Neural cell (in vitro differentiated cells): ENCODE measurements around the gene IL22. TPM values are rescaled to one million over a fixed set of nuclear protein-coding genes. Genes with fewer than 3 reads are reported as not detected.

ENCODE experiments used
- H2AFZ ChIP-seq: fragments of 200-600, 300-800 bp; sonication (generic), shearing (Covaris generic); 2 replicates; pipeline ENCODE4 v1.6.0; 2014; ENCODE audit warnings: low read depth, mild to moderate bottlenecking, antibody characterized with exemption, low read length, moderate library complexity
- H3F3A ChIP-seq: fragments of 200-600 bp; shearing (Covaris generic); 2 replicates; pipeline ENCODE4 v1.6.1; 2016; ENCODE audit warnings: mild to moderate bottlenecking, moderate library complexity, mixed read lengths, antibody characterized with exemption, low read length; ENCODE audit not compliant: insufficient read depth, poor library complexity, severe bottlenecking
- H3K27ac ChIP-seq: fragments of 200-600, 300-800 bp; sonication (generic), shearing (Covaris generic); 2 replicates; pipeline ENCODE4 v1.5.1; 2014; ENCODE audit warnings: mild to moderate bottlenecking, low read length, moderate library complexity
- H3K27me3 ChIP-seq: fragments of 300-800, 200-600 bp; sonication (generic), shearing (Covaris generic); 2 replicates; pipeline ENCODE4 v1.6.0; 2014; ENCODE audit warnings: mild to moderate bottlenecking, low read depth, low read length, moderate library complexity; ENCODE audit not compliant: insufficient read depth
- H3K36me3 ChIP-seq: fragments of 300-800, 200-600 bp; sonication (generic), shearing (Covaris generic); 2 replicates; pipeline ENCODE4 v1.5.1; 2014; ENCODE audit warnings: mild to moderate bottlenecking, antibody characterized with exemption, low read length, moderate library complexity; ENCODE audit not compliant: insufficient read depth
- H3K4me2 ChIP-seq: fragments of 300-800, 200-600 bp; sonication (generic), shearing (Covaris generic); 2 replicates; pipeline ENCODE4 v1.6.0; 2014; ENCODE audit warnings: mild to moderate bottlenecking, low read length
- H3K4me3 ChIP-seq: fragments of 300-800, 200-600 bp; sonication (generic), shearing (Covaris generic); 2 replicates; pipeline ENCODE4 v1.5.1; 2014; ENCODE audit warnings: mild to moderate bottlenecking, low read length, moderate library complexity
- H3K79me2 ChIP-seq: fragments of 200-600 bp; shearing (Covaris generic); replicated peaks from 2 replicates; pipeline ENCODE4 v1.6.0; 2014; ENCODE audit warnings: mild to moderate bottlenecking, low read length, moderate library complexity; ENCODE audit not compliant: insufficient read depth
- H3K9ac ChIP-seq: fragments of 300-800, 200-600 bp; sonication (generic), shearing (Covaris generic); 2 replicates; pipeline ENCODE4 v1.6.1; 2016; ENCODE audit warnings: mild to moderate bottlenecking, low read length, mixed read lengths
- H3K9me2 ChIP-seq: fragments of 200-600 bp; shearing (Covaris generic); 2 replicates; pipeline ENCODE4 v1.6.1; 2016; ENCODE audit warnings: mild to moderate bottlenecking, low read length, mixed read lengths; ENCODE audit not compliant: insufficient read depth
- H3K9me3 ChIP-seq: fragments of 200-600, 300-800 bp; sonication (generic), shearing (Covaris generic); 2 replicates; pipeline ENCODE4 v1.6.1; 2016; ENCODE audit warnings: mild to moderate bottlenecking, mixed run types, low read length, moderate library complexity, mixed read lengths
- H4K20me1 ChIP-seq: fragments of 200-600 bp; shearing (Covaris generic); 2 replicates; pipeline ENCODE4 v1.6.1; 2016; ENCODE audit warnings: mild to moderate bottlenecking, mixed run types; ENCODE audit not compliant: insufficient read depth
- EP300 ChIP-seq: fragments of 450-650 bp; conservative IDR thresholded peaks from 2 replicates; pipeline ENCODE4 v1.6.1; 2014; ENCODE audit warnings: antibody characterized with exemption, mild to moderate bottlenecking, moderate library complexity; ENCODE audit not compliant: poor library complexity, severe bottlenecking
- EZH2 ChIP-seq: fragments of 200-600, 300-800 bp; shearing (Covaris generic), sonication (generic); IDR thresholded peaks from 2 replicates; pipeline ENCODE4 v1.6.1; 2014; ENCODE audit warnings: antibody characterized with exemption, low read length, borderline replicate concordance, mild to moderate bottlenecking; ENCODE audit not compliant: insufficient read depth, poor library complexity, severe bottlenecking
- MXI1 ChIP-seq: fragments of 450-650 bp; conservative IDR thresholded peaks from 2 replicates; pipeline ENCODE4 v1.6.1; 2014; ENCODE audit warnings: antibody characterized with exemption, mild to moderate bottlenecking; ENCODE audit not compliant: poor library complexity, severe bottlenecking
- POLR2AphosphoS5 ChIP-seq: IDR thresholded peaks from 2 replicates; pipeline ENCODE4 v1.6.1; 2012
- RAD21 ChIP-seq: fragments of 450-650 bp; conservative IDR thresholded peaks from 2 replicates; pipeline ENCODE4 v1.6.1; 2014; ENCODE audit warnings: antibody characterized with exemption, mild to moderate bottlenecking, moderate library complexity
- SMC3 ChIP-seq: fragments of 450-650 bp; conservative IDR thresholded peaks from 2 replicates; pipeline ENCODE4 v1.6.1; 2014; ENCODE audit warnings: antibody characterized with exemption, mild to moderate bottlenecking, moderate library complexity; ENCODE audit not compliant: poor library complexity
- TAF1 ChIP-seq: IDR thresholded peaks from 2 replicates; pipeline ENCODE4 v1.6.1; 2012; ENCODE audit warnings: low read depth
- polyA plus RNA-seq: library from polyadenylated mRNA; depleted of rRNA; stranded (reverse); fragments of >200 nt; gene quantifications from 2 replicates; pipeline ENCODE4 v1.2.3, GENCODE V29; 2014
- TF ChIP-seq, protein P1 (sequence below): IDR thresholded peaks from 2 replicates; pipeline ENCODE4 v1.6.1; 2012; ENCODE audit warnings: borderline replicate concordance
- TF ChIP-seq, protein P2 (sequence below): fragments of 450-650 bp; IDR thresholded peaks from 2 replicates; pipeline ENCODE4 v1.5.1; 2014; ENCODE audit warnings: antibody characterized with exemption, mild to moderate bottlenecking, moderate library complexity; ENCODE audit not compliant: poor library complexity, severe bottlenecking

The IL22 gene
- polyA plus RNA-seq, 1 donor from 2014 or later: not detected

DNA sequence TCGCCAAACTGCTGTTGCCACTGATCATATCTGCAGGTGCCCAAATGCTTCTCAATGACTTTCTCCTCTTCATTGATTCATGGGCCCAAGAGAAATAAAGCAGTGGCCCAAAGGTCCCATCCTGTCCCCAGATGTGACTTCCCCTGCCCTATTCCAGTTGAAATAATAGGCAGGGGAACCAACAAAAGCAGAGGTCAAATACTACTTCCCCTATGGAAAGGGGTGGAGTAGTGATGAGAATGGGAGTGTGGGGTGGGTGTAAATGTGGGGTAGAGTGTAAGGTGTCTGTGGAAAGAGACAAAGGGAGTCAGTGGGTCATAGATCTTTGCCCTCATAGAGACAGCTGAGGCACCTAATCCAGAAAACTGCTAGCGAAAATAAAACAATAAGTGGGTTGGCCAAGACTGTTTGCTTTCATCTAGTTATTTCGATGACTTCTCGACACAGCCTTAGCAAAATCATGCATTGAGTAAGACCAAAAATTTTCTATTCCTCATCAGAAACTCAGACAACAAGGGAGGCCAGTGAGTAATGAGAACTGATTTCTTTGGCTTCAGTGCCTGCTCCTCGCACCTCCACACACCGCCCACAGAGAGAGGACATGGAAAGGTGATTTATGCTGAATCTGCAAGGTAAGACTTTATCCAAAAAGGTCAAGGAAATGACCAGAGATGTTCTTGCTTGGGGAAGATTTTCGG lies 10.9 kb upstream of the IL22 start:
- Histone ChIP-seq H3K9me3 (no peaks in the 10 kb centered on the region), H3K9me2 (no peaks in the 10 kb centered on the region), H3K36me3 (no peaks in the 10 kb centered on the region), H3K4me3 (no peak overlapping the region), H3K79me2 (no peaks in the 10 kb centered on the region), H3F3A (no peaks in the 10 kb centered on the region), H3K27ac (no peak overlapping the region), H4K20me1 (no peaks in the 10 kb centered on the region), H3K27me3 (no peaks in the 10 kb centered on the region), H3K9ac (no peak overlapping the region), H2AFZ (no peak overlapping the region), H3K4me2 (no peak overlapping the region)
- TF ChIP-seq EZH2 (no peak), SMC3 (no peak)
- TF ChIP-seq, protein P1, sequence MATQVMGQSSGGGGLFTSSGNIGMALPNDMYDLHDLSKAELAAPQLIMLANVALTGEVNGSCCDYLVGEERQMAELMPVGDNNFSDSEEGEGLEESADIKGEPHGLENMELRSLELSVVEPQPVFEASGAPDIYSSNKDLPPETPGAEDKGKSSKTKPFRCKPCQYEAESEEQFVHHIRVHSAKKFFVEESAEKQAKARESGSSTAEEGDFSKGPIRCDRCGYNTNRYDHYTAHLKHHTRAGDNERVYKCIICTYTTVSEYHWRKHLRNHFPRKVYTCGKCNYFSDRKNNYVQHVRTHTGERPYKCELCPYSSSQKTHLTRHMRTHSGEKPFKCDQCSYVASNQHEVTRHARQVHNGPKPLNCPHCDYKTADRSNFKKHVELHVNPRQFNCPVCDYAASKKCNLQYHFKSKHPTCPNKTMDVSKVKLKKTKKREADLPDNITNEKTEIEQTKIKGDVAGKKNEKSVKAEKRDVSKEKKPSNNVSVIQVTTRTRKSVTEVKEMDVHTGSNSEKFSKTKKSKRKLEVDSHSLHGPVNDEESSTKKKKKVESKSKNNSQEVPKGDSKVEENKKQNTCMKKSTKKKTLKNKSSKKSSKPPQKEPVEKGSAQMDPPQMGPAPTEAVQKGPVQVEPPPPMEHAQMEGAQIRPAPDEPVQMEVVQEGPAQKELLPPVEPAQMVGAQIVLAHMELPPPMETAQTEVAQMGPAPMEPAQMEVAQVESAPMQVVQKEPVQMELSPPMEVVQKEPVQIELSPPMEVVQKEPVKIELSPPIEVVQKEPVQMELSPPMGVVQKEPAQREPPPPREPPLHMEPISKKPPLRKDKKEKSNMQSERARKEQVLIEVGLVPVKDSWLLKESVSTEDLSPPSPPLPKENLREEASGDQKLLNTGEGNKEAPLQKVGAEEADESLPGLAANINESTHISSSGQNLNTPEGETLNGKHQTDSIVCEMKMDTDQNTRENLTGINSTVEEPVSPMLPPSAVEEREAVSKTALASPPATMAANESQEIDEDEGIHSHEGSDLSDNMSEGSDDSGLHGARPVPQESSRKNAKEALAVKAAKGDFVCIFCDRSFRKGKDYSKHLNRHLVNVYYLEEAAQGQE: no peak

DNA sequence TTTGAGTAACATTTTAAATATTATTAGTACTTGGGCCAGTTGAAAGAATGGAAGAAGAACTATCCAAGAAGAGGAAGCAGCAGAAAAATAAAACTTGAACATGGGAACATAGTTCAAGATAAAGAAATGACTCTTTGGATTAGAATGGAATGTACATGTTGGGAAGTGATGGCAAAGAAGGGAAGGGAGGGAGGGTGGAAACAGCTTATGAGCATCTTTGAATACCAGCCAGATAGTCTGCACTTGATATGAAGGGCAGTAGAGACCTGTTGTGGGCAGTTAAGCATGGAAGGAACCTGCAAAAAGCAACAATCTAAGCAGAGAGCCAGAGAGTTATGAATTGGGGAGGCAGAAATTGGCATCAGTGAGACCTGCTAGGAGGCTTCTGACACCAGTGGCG lies 10.0 kb upstream of the IL22 start:
- no peaks in the 10 kb centered on the region for H3F3A ChIP-seq
- H3K9me3 ChIP-seq: no peaks in the 10 kb centered on the region
- no peak overlapping the region for H3K4me2 ChIP-seq
- no peak overlapping the region for H3K4me3 ChIP-seq
- H4K20me1 ChIP-seq: no peaks in the 10 kb centered on the region
- H3K9me2 ChIP-seq: no peaks in the 10 kb centered on the region
- TF ChIP-seq MXI1: no peak
- no peak for TF ChIP-seq TAF1
- TF ChIP-seq POLR2AphosphoS5: no peak
- no peak overlapping the region for H2AFZ ChIP-seq
- H3K79me2 ChIP-seq: no peaks in the 10 kb centered on the region
- H3K9ac ChIP-seq: no peak overlapping the region
- H3K36me3 ChIP-seq: no peaks in the 10 kb centered on the region
- H3K27ac ChIP-seq: no peak overlapping the region
- H3K27me3 ChIP-seq: no peaks in the 10 kb centered on the region

DNA sequence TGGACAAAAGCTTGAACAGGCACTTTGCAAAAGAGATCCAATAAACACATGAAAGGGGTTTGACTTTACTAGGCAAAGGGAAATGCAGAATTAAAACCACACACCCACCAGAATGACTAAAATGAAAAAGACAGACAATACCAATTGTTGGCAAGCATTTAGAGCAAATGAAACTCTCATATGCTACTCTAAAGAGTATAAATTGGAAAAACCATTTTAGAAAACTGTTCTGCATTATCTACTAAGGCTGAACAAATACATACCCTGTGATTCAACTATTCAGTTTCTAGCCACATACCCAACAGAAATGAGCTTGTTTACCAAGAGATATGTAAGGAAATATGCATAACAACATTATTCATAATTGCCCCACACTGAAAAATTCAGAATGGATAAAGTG lies 8.5 kb upstream of the IL22 start:
- no peak overlapping the region for H3K27ac ChIP-seq
- no peaks in the 10 kb centered on the region for H3F3A ChIP-seq
- no peaks in the 10 kb centered on the region for H3K36me3 ChIP-seq
- H3K9me3 ChIP-seq: no peaks in the 10 kb centered on the region
- no peaks in the 10 kb centered on the region for H3K79me2 ChIP-seq
- H3K9me2 ChIP-seq: no peaks in the 10 kb centered on the region
- H3K9ac ChIP-seq: no peak overlapping the region
- H4K20me1 ChIP-seq: no peaks in the 10 kb centered on the region
- no peaks in the 10 kb centered on the region for H3K27me3 ChIP-seq
- H3K4me3 ChIP-seq: no peak overlapping the region
- TF ChIP-seq SMC3: no peak
- no peak for TF ChIP-seq RAD21
- TF ChIP-seq, protein P2, sequence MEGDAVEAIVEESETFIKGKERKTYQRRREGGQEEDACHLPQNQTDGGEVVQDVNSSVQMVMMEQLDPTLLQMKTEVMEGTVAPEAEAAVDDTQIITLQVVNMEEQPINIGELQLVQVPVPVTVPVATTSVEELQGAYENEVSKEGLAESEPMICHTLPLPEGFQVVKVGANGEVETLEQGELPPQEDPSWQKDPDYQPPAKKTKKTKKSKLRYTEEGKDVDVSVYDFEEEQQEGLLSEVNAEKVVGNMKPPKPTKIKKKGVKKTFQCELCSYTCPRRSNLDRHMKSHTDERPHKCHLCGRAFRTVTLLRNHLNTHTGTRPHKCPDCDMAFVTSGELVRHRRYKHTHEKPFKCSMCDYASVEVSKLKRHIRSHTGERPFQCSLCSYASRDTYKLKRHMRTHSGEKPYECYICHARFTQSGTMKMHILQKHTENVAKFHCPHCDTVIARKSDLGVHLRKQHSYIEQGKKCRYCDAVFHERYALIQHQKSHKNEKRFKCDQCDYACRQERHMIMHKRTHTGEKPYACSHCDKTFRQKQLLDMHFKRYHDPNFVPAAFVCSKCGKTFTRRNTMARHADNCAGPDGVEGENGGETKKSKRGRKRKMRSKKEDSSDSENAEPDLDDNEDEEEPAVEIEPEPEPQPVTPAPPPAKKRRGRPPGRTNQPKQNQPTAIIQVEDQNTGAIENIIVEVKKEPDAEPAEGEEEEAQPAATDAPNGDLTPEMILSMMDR: no peak
- no peak for TF ChIP-seq POLR2AphosphoS5
- TF ChIP-seq EP300: no peak
- TF ChIP-seq, protein P1: no peak
- TF ChIP-seq EZH2: no peak
- no peak overlapping the region for H2AFZ ChIP-seq
- no peak overlapping the region for H3K4me2 ChIP-seq
